H1 (cell line): ENCODE results near the gene USP3. TPM values are rescaled to one million over a fixed set of nuclear protein-coding genes. Genes with fewer than 3 reads are reported as not detected.

ENCODE experiments used
- CTCF ChIA-PET: fragments of 300-600 bp; sonication (Branson Sonifier 250); formaldehyde crosslinking; loops from one replicate; lab custom pipeline; 2021; ENCODE audit not compliant: partially characterized antibody; lab: Charles Lee
- POLR2A ChIA-PET: fragments of 300-600 bp; sonication (Branson Sonifier 250); formaldehyde crosslinking; loops from one replicate; lab custom pipeline; 2021; ENCODE audit warnings: inconsistent platforms; ENCODE audit not compliant: partially characterized antibody; lab: Charles Lee
- DNase-seq, 2 experiments: peaks; one replicate each; pipeline versions ENCODE4 v3.0.0 to v3.0.0-alpha.2; 2010 to 2022; ENCODE audit warnings: low spot score in 2 of 2, low read depth in 1 of 2, mixed read lengths in 1 of 2
- FAIRE-seq: peaks from 2 replicates; lab custom pipeline; 2011; peaks lifted over from hg19 to GRCh38; lab: Jason Lieb, UNC
- H2AFZ ChIP-seq: 2 replicates; pipeline ENCODE4 v1.8.1; 2012; ENCODE audit warnings: low read length, inconsistent platforms
- H2AK5ac ChIP-seq: 2 replicates; pipeline ENCODE4 v1.6.1; 2013; ENCODE audit warnings: low read depth, low read length
- H2BK120ac ChIP-seq: replicated peaks from 2 replicates; pipeline ENCODE3; 2013; ENCODE audit warnings: low read depth, low read length, inconsistent platforms
- H2BK12ac ChIP-seq: 2 replicates; pipeline ENCODE4 v1.6.1; 2013; ENCODE audit warnings: low read depth, low read length
- H2BK15ac ChIP-seq: 2 replicates; pipeline ENCODE4 v1.6.1; 2013; ENCODE audit warnings: low read length
- H2BK20ac ChIP-seq: 2 replicates; pipeline ENCODE4 v1.6.1; 2013; ENCODE audit warnings: low read length
- H2BK5ac ChIP-seq: 2 replicates; pipeline ENCODE4 v1.6.1; 2013; ENCODE audit warnings: low read depth, low read length
- H3K14ac ChIP-seq: 2 replicates; pipeline ENCODE4 v1.6.1; 2013; ENCODE audit warnings: inconsistent platforms; ENCODE audit not compliant: insufficient read length
- H3K18ac ChIP-seq: 2 replicates; pipeline ENCODE4 v1.6.1; 2013; ENCODE audit warnings: low read length; ENCODE audit errors: extremely low read depth
- H3K23ac ChIP-seq: 2 replicates; pipeline ENCODE4 v1.6.1; 2013; ENCODE audit warnings: inconsistent platforms; ENCODE audit not compliant: insufficient read length
- H3K23me2 ChIP-seq: 2 replicates; pipeline ENCODE4 v1.6.1; 2013; ENCODE audit warnings: low read depth, low read length
- H3K27ac ChIP-seq: 2 replicates; pipeline ENCODE4 v1.6.1; 2011; ENCODE audit warnings: low read depth, low read length, inconsistent platforms
- H3K27me3 ChIP-seq, 4 experiments: replicated peaks in 1 of 4; 1 replicate in 1 of 4; 2 replicates in 3 of 4; pipeline versions ENCODE4 v1.6.1 to v1.8.1; 2011 to 2013; ENCODE audit warnings: low read length in 3 of 4, mild to moderate bottlenecking in 3 of 4, inconsistent platforms in 2 of 4, mixed read lengths in 2 of 4, moderate library complexity in 1 of 4; ENCODE audit not compliant: control insufficient read depth in 3 of 4, insufficient read depth in 3 of 4; ENCODE audit errors: extremely low read depth in 1 of 4
- H3K36me3 ChIP-seq, 4 experiments: 2 replicates each; pipeline versions ENCODE4 v1.6.1 to v1.8.1; 2011 to 2013; ENCODE audit warnings: mild to moderate bottlenecking in 4 of 4, low read length in 3 of 4, moderate library complexity in 2 of 4, control low read depth in 1 of 4, inconsistent platforms in 1 of 4; ENCODE audit not compliant: insufficient read depth in 4 of 4, control insufficient read depth in 2 of 4
- H3K4ac ChIP-seq: replicated peaks from 2 replicates; pipeline ENCODE3; 2013; ENCODE audit warnings: low read length, low read depth, mixed read lengths, inconsistent platforms; ENCODE audit not compliant: insufficient read length
- H3K4me1 ChIP-seq, 4 experiments: replicated peaks in 1 of 4; 1 replicate in 1 of 4; 2 replicates in 3 of 4; pipeline versions ENCODE4 v1.6.1 to v1.8.1; 2011 to 2013; ENCODE audit warnings: low read length in 3 of 4, inconsistent platforms in 2 of 4, mixed read lengths in 1 of 4; ENCODE audit not compliant: insufficient read depth in 4 of 4, control insufficient read depth in 3 of 4
- H3K4me2 ChIP-seq, 2 experiments: 2 replicates each; pipeline versions ENCODE4 v1.6.1 to v1.8.1; 2011 to 2013; ENCODE audit warnings: low read depth in 2 of 2, low read length in 2 of 2, control low read depth in 1 of 2, inconsistent platforms in 1 of 2, mild to moderate bottlenecking in 1 of 2; ENCODE audit not compliant: insufficient read depth in 1 of 2
- H3K4me3 ChIP-seq, 4 experiments: fragments of 200-600, 300-600 bp in 1 of 4; sonication (generic), shearing (Covaris generic), sonication (Bioruptor Twin) in 1 of 4; 2 replicates each; pipeline versions ENCODE4 v1.5.1 to v1.8.1; 2011 to 2016; ENCODE audit warnings: low read length in 4 of 4, low read depth in 3 of 4, control low read depth in 2 of 4, inconsistent platforms in 2 of 4, mild to moderate bottlenecking in 2 of 4, mixed read lengths in 1 of 4, moderate library complexity in 1 of 4; ENCODE audit not compliant: insufficient read depth in 2 of 4; ENCODE audit errors: extremely low read depth in 1 of 4
- H3K56ac ChIP-seq: replicated peaks from 2 replicates; pipeline ENCODE3; 2013; ENCODE audit warnings: low read depth, mild to moderate bottlenecking, mixed read lengths, low read length, inconsistent platforms; ENCODE audit not compliant: insufficient read length
- H3K79me1 ChIP-seq: 2 replicates; pipeline ENCODE4 v1.6.1; 2013; ENCODE audit warnings: low read depth, low read length, control low read depth
- H3K79me2 ChIP-seq, 2 experiments: 2 replicates each; pipeline versions ENCODE4 v1.6.1 to v1.8.1; 2012 to 2013; ENCODE audit warnings: low read length in 2 of 2, mild to moderate bottlenecking in 2 of 2, inconsistent platforms in 1 of 2; ENCODE audit not compliant: insufficient read depth in 2 of 2, control insufficient read depth in 1 of 2
- H3K9ac ChIP-seq, 4 experiments: replicated peaks in 1 of 4; 1 replicate in 1 of 4; 2 replicates in 3 of 4; pipeline versions ENCODE4 v1.6.1 to v1.8.1; 2011 to 2013; ENCODE audit warnings: low read depth in 3 of 4, low read length in 3 of 4, control low read depth in 2 of 4, mild to moderate bottlenecking in 2 of 4, moderate library complexity in 2 of 4, inconsistent platforms in 1 of 4; ENCODE audit errors: extremely low read depth in 1 of 4
- H3K9me3 ChIP-seq, 2 experiments: 2 replicates each; pipeline versions ENCODE4 v1.6.1 to v1.8.1; 2012 to 2013; ENCODE audit warnings: mild to moderate bottlenecking in 2 of 2, moderate library complexity in 2 of 2, control low read depth in 1 of 2, inconsistent platforms in 1 of 2, low read depth in 1 of 2, low read length in 1 of 2, mixed read lengths in 1 of 2; ENCODE audit not compliant: insufficient read depth in 2 of 2
- H4K20me1 ChIP-seq, 2 experiments: replicated peaks in 1 of 2; 2 replicates each; pipeline versions ENCODE3 to v1.8.1; 2011 to 2013; ENCODE audit warnings: inconsistent platforms in 2 of 2, low read length in 2 of 2, mild to moderate bottlenecking in 1 of 2; ENCODE audit not compliant: insufficient read depth in 2 of 2, control insufficient read depth in 1 of 2
- H4K5ac ChIP-seq: 2 replicates; pipeline ENCODE4 v1.6.1; 2013; ENCODE audit warnings: low read length, low read depth, mixed read lengths, inconsistent platforms; ENCODE audit not compliant: insufficient read length
- H4K8ac ChIP-seq: 2 replicates; pipeline ENCODE4 v1.8.0; 2013; ENCODE audit warnings: mild to moderate bottlenecking, moderate library complexity, low read length, inconsistent platforms; ENCODE audit not compliant: insufficient read depth; ENCODE audit errors: extremely low read depth
- H4K91ac ChIP-seq: replicated peaks from 2 replicates; pipeline ENCODE3; 2013; ENCODE audit warnings: low read length, mixed read lengths, inconsistent platforms; ENCODE audit not compliant: insufficient read length
- ZNF274 ChIP-seq: IDR thresholded peaks from 2 replicates; pipeline ENCODE4 v1.7.0; 2012; ENCODE audit warnings: low read length, borderline replicate concordance; ENCODE audit errors: extremely low read depth
- WGBS, 2 experiments: shearing (Covaris generic) in 1 of 2; methylation state at CpG; one replicate each; pipeline versions ENCODE4 v1.1.6 to v1.1.7; 2013 to 2015; ENCODE audit warnings: low lambda C conversion rate in 2 of 2, mixed read lengths in 2 of 2, inconsistent platforms in 1 of 2, low coverage in 1 of 2, missing lambda C conversion rate in 1 of 2; ENCODE audit not compliant: insufficient replicate concordance in 2 of 2, insufficient coverage in 1 of 2, insufficient read length in 1 of 2; ENCODE audit errors: extremely low coverage in 1 of 2, missing lambda C conversion rate in 1 of 2; 5-methylcytosine and 5-hydroxymethylcytosine counted together
- polyA plus RNA-seq, 7 experiments: library from polyadenylated mRNA; depleted of rRNA in 3 of 7; stranded (reverse) in 5 of 7; unstranded in 2 of 7; fragments of >200 nt in 5 of 7; fragments of 200-250 nt in 2 of 7; gene quantifications; 1 replicate in 5 of 7; 2 replicates in 1 of 7; 4 replicates in 1 of 7; pipeline versions ENCODE4 v1.2.1 to v1.2.3, GENCODE V29; 2011 to 2013; ENCODE audit warnings: missing spikeins in 2 of 7, mixed read lengths in 2 of 7
- total RNA-seq: library from RNA; stranded (reverse); fragmentation: NEBNext Ultra II Directional; extraction: Animal tissue kit (Norgen Biotek cat#: 25700); gene quantifications from 2 replicates; pipeline ENCODE4 v1.2.1, GENCODE V29; 2021

The USP3 gene
- total and polyA plus RNA-seq, 2 of the 8 experiments (the other 6 are each of a cell fraction or from before 2014, with no cell fraction given) = 15.5 to 16.2 TPM

- Histone ChIP-seq H2BK20ac (no peak overlapping the region), H3K4me1 (peaks cover 0 to 18% (median 7%) of the 10 kb centered on the region in 4 experiments; a peak in 6 of 7 replicates), H3K4me2 (peak overlapping the region in 1 of 2 experiments; percentile 18; a peak in 1 of 4 replicates), H3K27me3 (peaks cover 0 to 33% (median 17%) of the 10 kb centered on the region in 4 experiments; a peak in 6 of 7 replicates), H4K8ac (no peak overlapping the region), H3K9me3 (no peaks in the 10 kb centered on the region), H3K9ac (no peak overlapping the region), H3K23me2 (no peaks in the 10 kb centered on the region), H3K18ac (no peak overlapping the region), H3K36me3 (no peaks in the 10 kb centered on the region), H3K27ac (no peak overlapping the region), H2AFZ (no peak overlapping the region), H4K20me1 (no peaks in the 10 kb centered on the region), H2BK12ac (no peak overlapping the region), H2BK15ac (no peak overlapping the region), H2AK5ac (no peak overlapping the region), H3K79me1 (no peaks in the 10 kb centered on the region), H2BK120ac (no peak overlapping the region), H3K4ac (no peak overlapping the region), H4K91ac (no peak overlapping the region), H4K5ac (no peak overlapping the region), H3K4me3 (no peak overlapping the region), H2BK5ac (no peak overlapping the region), H3K56ac (no peak overlapping the region), H3K23ac (no peak overlapping the region), H3K79me2 (no peaks in the 10 kb centered on the region), H3K14ac (no peak overlapping the region)
- ChIA-PET POLR2A (no interaction called here), CTCF (interaction anchor here (0.6 to 3.5 kb wide), 10 partner anchors 8 to 348 kb away, joined by 3 to 20 read pairs (median 4); no protein-coding TSS in a partner anchor)
- no peak for TF ChIP-seq ZNF274
- 53% methylated on average over 1 of the region's 1 CpG; no CpG with 5 or more reads in 1 of the 2 experiments for WGBS, 2 experiments
- DNase-seq (no peak), FAIRE-seq (no peak)
These were observed 9.1 kb upstream of the USP3 start for GRCh38 chr15:63495343-63495742.
